Stimulated activated CD8-positive, alpha-beta memory T cell treated with anti-CD3 and anti-CD28 coated beads, Interleukin-2, amount 100 ng/mL, for 1 hour (primary cell): ENCODE measurements around the gene ELMOD1.
A peak's percentile ranks its signal among the peaks of the same experiment; 100 is the strongest.
"Not testable (repeated sequence)": the region's sequence is repeated elsewhere in the genome, so short reads cannot be mapped to it uniquely, and the experiment has no call there.

Experiments
- DNase-seq, 2 donors: peaks; one replicate each; pipeline ENCODE4 v3.0.0-alpha.2; 2020; ENCODE audit warnings: low read depth in 2 of 2

Gene ELMOD1

GRCh38 chr11:107590460-107591377, at the start of gene ELMOD1:
Gene ELMOD1 (plus strand): TSS chr11:107591147. CDS start chr11:107618190, 27,043 bp downstream.
- peak in 1 of 2 donors; percentile 2 for DNase-seq

- DNase-seq: no peak
Observed at GRCh38 chr11:107545101-107545514, 45.8 kb upstream of the ELMOD1 start.

DNA sequence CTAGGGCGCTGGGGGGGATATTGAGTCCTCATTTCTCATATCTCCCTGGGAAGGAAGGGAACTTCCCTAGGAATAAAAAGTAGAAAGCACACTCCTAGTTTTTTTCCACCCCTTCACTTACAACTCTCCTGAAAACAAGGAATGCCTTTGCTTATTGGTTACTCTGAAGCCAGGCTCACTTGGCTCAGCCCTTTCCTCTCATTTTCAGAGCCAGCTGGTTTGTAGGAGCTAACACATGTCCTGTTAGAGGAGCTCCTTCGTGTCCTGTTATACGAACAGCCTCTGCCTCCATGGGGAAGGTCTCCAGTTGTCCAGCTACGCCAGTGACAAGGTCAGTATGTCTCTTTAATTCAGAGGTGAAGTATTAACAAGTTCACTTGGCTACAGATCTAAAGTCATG, 43.0 kb upstream of the ELMOD1 start:
- DNase-seq: no peak

- no peak for DNase-seq
Observed at GRCh38 chr11:107549253-107549953, 41.5 kb upstream of the ELMOD1 start.

- no peak for DNase-seq
Observed at GRCh38 chr11:107549954-107550285, 41.0 kb upstream of the ELMOD1 start.

- no peak for DNase-seq
Observed at GRCh38 chr11:107550304-107550703, 40.6 kb upstream of the ELMOD1 start.

GRCh38 chr11:107561688-107562087, 29.3 kb upstream of the ELMOD1 start:
- DNase-seq: no peak

- no peak for DNase-seq
Observed at GRCh38 chr11:107562647-107563208, 28.2 kb upstream of the ELMOD1 start.

DNA sequence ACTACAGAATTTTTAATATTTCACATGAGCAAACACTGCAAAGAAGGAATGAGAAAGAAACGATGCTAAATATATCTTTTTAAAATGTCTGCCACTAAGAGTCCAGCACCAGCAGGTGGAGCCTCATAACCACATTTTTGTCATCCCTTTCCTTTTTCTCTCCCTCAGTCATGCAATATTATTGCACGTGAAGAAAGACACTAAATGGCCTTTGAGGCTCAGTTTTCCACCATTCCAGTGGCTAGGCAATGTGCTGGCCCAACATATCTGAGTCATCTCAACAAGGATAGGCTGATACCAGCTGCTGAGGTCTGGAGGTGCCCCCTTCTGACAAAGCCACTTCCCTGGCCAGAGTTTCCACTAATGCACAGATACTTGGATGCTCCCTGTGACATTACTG, 27.2 kb upstream of the ELMOD1 start:
- no peak for DNase-seq

GRCh38 chr11:107564877-107565218, 26.1 kb upstream of the ELMOD1 start:
- DNase-seq: no peak

DNA sequence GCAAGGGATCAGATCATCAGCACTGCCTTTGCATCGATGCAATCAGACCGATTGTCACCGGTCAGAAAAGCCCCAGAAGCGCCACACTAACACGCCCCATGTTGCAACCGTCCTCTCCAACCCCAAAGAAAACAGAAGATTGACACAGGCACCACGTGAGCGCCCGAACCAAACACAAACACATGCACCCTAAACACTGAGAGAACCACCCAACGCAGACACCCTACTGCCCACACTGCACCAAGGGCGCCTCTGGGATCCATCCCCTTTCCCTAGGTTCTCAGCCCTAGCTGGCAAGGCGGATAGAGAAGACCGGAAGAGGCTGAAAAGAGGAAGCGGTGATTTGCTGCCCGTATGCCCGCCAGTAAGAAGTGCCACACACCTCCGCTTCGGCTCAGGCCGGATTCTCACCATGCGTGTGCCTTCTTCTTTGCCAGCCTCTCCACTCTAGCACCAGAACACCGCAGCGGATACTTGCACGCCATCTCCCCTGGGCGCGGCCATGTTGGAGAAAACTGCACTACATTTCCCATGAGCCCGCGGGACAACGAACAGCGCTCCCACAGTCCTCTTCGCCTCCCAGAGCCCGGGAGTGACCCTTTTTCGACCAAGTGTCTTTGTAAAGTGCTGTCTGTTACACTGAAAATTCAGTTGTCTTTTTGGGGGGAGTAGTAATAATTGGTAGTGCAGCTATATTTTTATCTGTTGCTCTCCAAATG, 25.6 kb upstream of the ELMOD1 start, which contains the start of gene ALKBH8:
TSS of gene ALKBH8 (minus strand) at position 517 of the 719 bp plus-strand sequence. CDS start 4,842 bp downstream, outside the sequence.
- DNase-seq: peak; percentile 50 to 55

GRCh38 chr11:107565955-107566501, 24.9 kb upstream of the ELMOD1 start:
- DNase-seq: not testable (repeated sequence)

DNA sequence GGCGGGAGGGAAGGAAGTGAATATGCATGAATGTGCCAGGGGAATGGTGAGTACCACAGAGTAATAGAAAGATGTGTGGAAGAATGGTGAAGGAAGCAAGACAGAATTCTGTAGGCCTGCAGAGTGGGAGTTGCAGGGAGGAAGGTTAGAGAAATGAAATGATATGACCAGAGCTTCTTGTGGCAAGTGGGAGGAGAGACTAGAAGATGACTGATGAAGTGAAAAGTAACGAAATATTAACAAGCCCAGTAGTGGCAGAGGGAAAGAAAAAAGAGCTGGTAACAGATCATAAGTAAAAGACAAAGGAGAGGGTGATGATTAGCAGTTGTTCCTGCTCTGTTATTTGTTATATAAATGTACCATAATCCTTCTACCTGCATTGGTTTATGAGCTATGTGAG, 24.4 kb upstream of the ELMOD1 start:
- no peak for DNase-seq

DNA sequence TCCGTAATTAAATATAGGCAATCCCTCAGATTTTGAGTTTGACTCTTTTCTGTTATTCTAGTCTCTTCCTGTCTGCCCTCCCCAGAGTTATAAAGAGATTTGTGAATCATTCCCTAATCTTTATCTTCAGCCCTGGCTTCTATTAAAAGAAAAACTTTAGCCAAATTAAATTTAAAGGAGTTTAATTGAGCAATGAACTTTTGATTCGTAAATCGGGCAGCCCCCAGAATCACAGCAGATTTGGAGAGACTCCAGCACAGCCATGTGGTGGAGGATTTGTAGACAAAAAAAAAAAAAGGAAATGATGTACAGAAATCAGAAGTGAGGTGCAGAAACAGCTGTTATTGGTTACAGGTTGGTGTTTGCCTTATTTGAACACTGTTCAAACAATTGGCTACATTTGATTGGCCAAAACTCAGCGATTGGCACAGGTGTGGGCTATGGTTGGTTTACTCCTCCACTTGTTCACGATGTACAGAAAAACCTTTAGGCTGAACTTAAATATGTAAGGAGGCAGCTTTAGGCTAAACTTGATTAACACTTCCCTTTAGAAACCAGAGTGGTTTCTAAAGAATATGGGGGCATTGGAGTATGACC, 23.1 kb upstream of the ELMOD1 start:
- DNase-seq: no peak

GRCh38 chr11:107570015-107570414, 20.9 kb upstream of the ELMOD1 start:
- DNase-seq: no peak

DNA sequence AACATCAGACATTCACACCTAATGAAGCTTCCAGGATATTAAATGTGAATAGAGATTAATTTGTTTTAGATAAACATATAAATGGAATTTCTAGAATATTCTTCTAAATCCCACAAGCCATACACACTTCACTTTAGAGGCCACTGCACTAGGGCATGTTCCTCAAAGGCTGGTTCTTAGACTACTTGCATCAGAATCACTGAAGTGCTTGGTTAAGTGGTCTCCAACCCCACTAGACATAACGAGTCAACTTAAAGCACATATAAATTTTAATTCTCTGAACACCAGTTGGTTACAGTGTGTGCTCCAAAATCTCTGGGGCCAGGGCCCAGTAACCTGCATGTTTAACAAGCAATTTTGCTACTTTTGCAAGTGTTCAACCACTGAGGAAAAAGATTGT, 17.5 kb upstream of the ELMOD1 start:
- DNase-seq: no peak

- peak in 1 of 2 donors; percentile 25 for DNase-seq
Observed at GRCh38 chr11:107576497-107577345, 14.2 kb upstream of the ELMOD1 start.

GRCh38 chr11:107577346-107577711, 13.6 kb upstream of the ELMOD1 start:
- no peak for DNase-seq

DNA sequence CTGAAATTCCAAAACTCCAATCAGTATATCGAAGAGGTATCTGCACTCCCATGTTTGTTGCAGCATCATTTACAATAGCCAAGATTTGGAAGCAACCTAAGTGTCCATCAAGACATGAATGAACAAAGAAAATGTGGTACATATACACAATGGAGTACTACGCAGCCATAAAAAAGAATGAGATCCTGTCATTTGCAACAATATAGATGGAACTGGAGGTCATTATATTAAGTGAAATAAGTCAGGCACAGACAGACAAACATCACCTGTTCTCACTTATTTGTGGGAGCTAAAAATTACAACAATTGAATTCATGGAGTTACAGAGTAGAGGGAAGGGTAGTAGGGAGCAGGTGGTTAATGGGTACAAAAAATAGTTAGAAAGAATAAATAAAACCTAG, 11.8 kb upstream of the ELMOD1 start:
- not testable (repeated sequence) for DNase-seq

- DNase-seq: no peak
Observed at GRCh38 chr11:107581147-107581546, 9.8 kb upstream of the ELMOD1 start.
